Hepatocyte (in vitro differentiated cells): ENCODE measurements around the gene STT3A. TPM values are rescaled to one million over a fixed set of nuclear protein-coding genes. Genes with fewer than 3 reads are reported as not detected.

ENCODE experiments used
- DNase-seq: peaks from one replicate; pipeline ENCODE4 v3.0.0-alpha.2; 2016; ENCODE audit warnings: low spot score
- H2AFZ ChIP-seq: fragments of 200-600 bp; sonication (generic); 2 replicates; pipeline ENCODE4 v1.6.0; 2016; ENCODE audit warnings: antibody characterized with exemption, mild to moderate bottlenecking
- H3K27ac ChIP-seq: fragments of 200-600 bp; sonication (generic); 2 replicates; pipeline ENCODE4 v1.5.1; 2016; ENCODE audit warnings: mild to moderate bottlenecking
- H3K27me3 ChIP-seq: fragments of 200-600 bp; sonication (generic); 2 replicates; pipeline ENCODE4 v1.6.1; 2016
- H3K36me3 ChIP-seq: fragments of 200-600 bp; sonication (generic); replicated peaks from 2 replicates; pipeline ENCODE4 v1.5.1; 2016; ENCODE audit warnings: low read depth; ENCODE audit not compliant: insufficient read depth
- H3K4me1 ChIP-seq: fragments of 200-600 bp; sonication (generic); 2 replicates; pipeline ENCODE4 v1.5.1; 2016; ENCODE audit warnings: mild to moderate bottlenecking, moderate library complexity; ENCODE audit not compliant: insufficient read depth
- H3K4me2 ChIP-seq: fragments of 200-600 bp; sonication (generic); 2 replicates; pipeline ENCODE4 v1.6.0; 2016
- H3K4me3 ChIP-seq: fragments of 200-600 bp; sonication (generic); 2 replicates; pipeline ENCODE4 v1.5.1; 2016; ENCODE audit warnings: mild to moderate bottlenecking
- H3K79me2 ChIP-seq: fragments of 200-600 bp; sonication (generic); 2 replicates; pipeline ENCODE4 v1.6.0; 2017; ENCODE audit warnings: mild to moderate bottlenecking
- H3K9me2 ChIP-seq: fragments of 200-600 bp; sonication (generic); replicated peaks from 2 replicates; pipeline ENCODE4 v1.6.0; 2017; ENCODE audit warnings: mild to moderate bottlenecking; ENCODE audit not compliant: insufficient read depth
- H3K9me3 ChIP-seq: fragments of 200-600 bp; sonication (generic); 2 replicates; pipeline ENCODE4 v1.5.1; 2016; ENCODE audit warnings: low read depth, mild to moderate bottlenecking
- H4K20me1 ChIP-seq: fragments of 200-600 bp; sonication (generic); 2 replicates; pipeline ENCODE4 v1.6.0; 2016; ENCODE audit warnings: mild to moderate bottlenecking; ENCODE audit not compliant: insufficient read depth, poor library complexity, severe bottlenecking
- CTCF ChIP-seq: fragments of 200-600 bp; sonication (generic); IDR thresholded peaks from 2 replicates; pipeline ENCODE4 v1.5.1; 2016; ENCODE audit warnings: antibody characterized with exemption, mild to moderate bottlenecking; ENCODE audit not compliant: poor library complexity
- EZH2 ChIP-seq: fragments of 200-600 bp; sonication (generic); IDR thresholded peaks from 2 replicates; pipeline ENCODE4 v1.6.1; 2016; ENCODE audit warnings: antibody characterized with exemption, mild to moderate bottlenecking, borderline replicate concordance
- EZH2phosphoT487 ChIP-seq: fragments of 200-600 bp; sonication (generic); IDR thresholded peaks from one replicate; pipeline ENCODE4 v1.6.1; 2018; ENCODE audit warnings: antibody characterized with exemption, mild to moderate bottlenecking, low read depth, moderate library complexity; ENCODE audit not compliant: unreplicated experiment, severe bottlenecking
- WGBS: methylation state at CpG from one replicate; pipeline ENCODE4 v1.1.6; 2016; ENCODE audit warnings: low lambda C conversion rate; ENCODE audit errors: missing lambda C conversion rate; 5-methylcytosine and 5-hydroxymethylcytosine counted together
- polyA plus RNA-seq: library from polyadenylated mRNA; unstranded; fragments of >200 nt; fragmentation: Nextera tagmentation; extraction: Ambion mirVana; gene quantifications from 2 replicates; pipeline ENCODE4 v1.2.1, GENCODE V29; 2016
- total RNA-seq: library from RNA; depleted of rRNA; stranded (reverse); fragments of >200 nt; gene quantifications from 2 replicates; pipeline ENCODE4 v1.2.3, GENCODE V29; 2014

STT3A gene
- total and polyA plus RNA-seq, 2 experiments from 2014 or later = 192 to 198 TPM

GRCh38 chr11:125568970-125569914, 23.4 kb upstream of the STT3A start, which contains the start of gene EI24:
Gene EI24 (plus strand): TSS chr11:125569477. CDS start chr11:125572528, 3,051 bp downstream.
- H2AFZ ChIP-seq = peak within 1 kb of the TSS; percentile 94

GRCh38 chr11:125569915-125570621, 22.6 kb upstream of the STT3A start:
- H3K4me3 ChIP-seq = peak overlapping the region; percentile 73
- peaks cover 31% of the 10 kb centered on the region for H3K79me2 ChIP-seq
- 6% methylated on average over 9 of the region's 9 CpGs for WGBS
- H2AFZ ChIP-seq = peak overlapping the region; percentile 78
- H3K27me3 ChIP-seq = no peaks in the 10 kb centered on the region
- H3K4me1 ChIP-seq = peaks cover 9% of the 10 kb centered on the region
- TF ChIP-seq CTCF (no peak), EZH2phosphoT487 (no peak), EZH2 (no peak)
- H3K36me3 ChIP-seq = no peaks in the 10 kb centered on the region
- peak overlapping the region; percentile 78 for H3K27ac ChIP-seq
- H3K9me2 ChIP-seq = no peaks in the 10 kb centered on the region
- peak overlapping the region; percentile 87 for H3K4me2 ChIP-seq
- peaks cover 4% of the 10 kb centered on the region for H4K20me1 ChIP-seq
- no peaks in the 10 kb centered on the region for H3K9me3 ChIP-seq
- no peak for DNase-seq

More at GRCh38 chr11:125568970-125569914, 23.4 kb upstream of the STT3A start, which contains the start of gene EI24:
- H3K9me3 ChIP-seq = no peaks in the 10 kb centered on the region
- peaks cover 9% of the 10 kb centered on the region for H3K4me1 ChIP-seq
- peaks cover 4% of the 10 kb centered on the region for H4K20me1 ChIP-seq
- no peaks in the 10 kb centered on the region for H3K27me3 ChIP-seq
- H3K9me2 ChIP-seq = no peaks in the 10 kb centered on the region
- TF ChIP-seq CTCF = peak; percentile 56
- TF ChIP-seq EZH2phosphoT487 = no peak
- H3K36me3 ChIP-seq = no peaks in the 10 kb centered on the region
- H3K27ac ChIP-seq = peak within 1 kb of the TSS; percentile 78
- peak within 1 kb of the TSS; percentile 73 for H3K4me3 ChIP-seq
- WGBS = 3% methylated on average over 63 of the region's 83 CpGs
- DNase-seq = peak; percentile 97
- H3K4me2 ChIP-seq = peak within 1 kb of the TSS; percentile 87
- peaks cover 31% of the 10 kb centered on the region for H3K79me2 ChIP-seq

- H4K20me1 ChIP-seq = peaks cover 4% of the 10 kb centered on the region
- no peaks in the 10 kb centered on the region for H3K9me2 ChIP-seq
- no peak for TF ChIP-seq EZH2
- no peak for TF ChIP-seq EZH2phosphoT487
- no peak for TF ChIP-seq CTCF
- H2AFZ ChIP-seq = no peak overlapping the region
- WGBS = 69% methylated on average over 2 of the region's 2 CpGs
- H3K4me3 ChIP-seq = no peak overlapping the region
- H3K4me1 ChIP-seq = peaks cover 9% of the 10 kb centered on the region
- H3K9me3 ChIP-seq = no peaks in the 10 kb centered on the region
- H3K79me2 ChIP-seq = peaks cover 31% of the 10 kb centered on the region
- peak overlapping the region; percentile 87 for H3K4me2 ChIP-seq
- H3K36me3 ChIP-seq = peaks cover under 1% of the 10 kb centered on the region
- H3K27me3 ChIP-seq = no peaks in the 10 kb centered on the region
- no peak for DNase-seq
- H3K27ac ChIP-seq = no peak overlapping the region
These were observed 21.7 kb upstream of the STT3A start for GRCh38 chr11:125570952-125571351.
